Activated CD4-positive, alpha-beta T cell treated with anti-CD3 and anti-CD28 coated beads for 48 hours (primary cell): ENCODE measurements around the gene TTC33.

ENCODE experiments used
- DNase-seq: peaks from one replicate; pipeline ENCODE4 v3.0.0-alpha.2; 2020

The TTC33 gene

DNA sequence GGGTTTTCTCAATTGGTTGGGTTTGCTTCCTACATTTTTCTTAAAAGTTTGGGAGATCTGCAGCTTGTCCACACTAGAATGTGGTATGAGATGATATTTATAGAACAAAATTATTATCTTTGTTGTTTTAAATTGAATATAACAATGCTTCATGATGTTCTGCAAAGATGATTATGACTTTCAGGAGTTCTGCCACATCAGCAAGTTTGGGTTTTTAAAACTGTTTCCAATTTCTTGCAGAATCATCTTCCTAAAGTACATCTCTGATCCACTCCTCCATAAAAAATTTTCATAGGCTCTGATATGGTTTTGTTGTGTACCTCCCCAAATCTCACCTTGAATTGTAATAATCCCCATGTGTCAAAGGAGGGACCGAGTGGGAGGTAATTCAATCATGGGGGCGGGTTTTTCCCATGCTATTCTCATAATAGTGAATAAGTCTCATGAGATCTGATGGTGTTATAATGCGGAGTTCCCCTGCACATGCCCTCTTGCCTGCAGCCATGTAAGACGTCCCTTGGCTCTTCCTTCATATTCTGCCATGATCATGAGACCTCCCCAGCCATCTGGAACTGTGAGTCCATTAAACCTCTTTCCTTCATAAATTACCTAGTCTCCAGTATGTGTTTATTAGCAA is 195.2 kb downstream of the TTC33 start:
- DNase-seq, result no peak

DNA sequence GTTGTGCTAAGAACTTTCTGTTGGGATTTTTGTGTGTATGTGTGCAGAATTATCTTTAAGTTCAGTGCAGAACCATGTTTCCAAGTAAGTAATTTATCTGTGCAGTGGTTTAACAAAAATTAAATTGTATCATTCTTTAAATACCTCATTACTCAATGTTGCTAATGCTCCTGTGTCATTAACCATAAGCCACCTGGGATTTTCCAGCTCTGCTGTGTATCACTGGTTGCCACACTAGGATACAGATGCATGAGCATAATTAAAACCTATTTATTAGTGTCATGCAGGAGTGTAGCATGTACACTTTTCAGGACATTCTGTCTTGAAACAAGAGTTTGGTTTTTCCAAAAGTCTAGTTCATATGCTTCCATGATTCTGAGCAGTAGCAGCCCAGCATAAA is 196.5 kb downstream of the TTC33 start:
- DNase-seq, result no peak

DNA sequence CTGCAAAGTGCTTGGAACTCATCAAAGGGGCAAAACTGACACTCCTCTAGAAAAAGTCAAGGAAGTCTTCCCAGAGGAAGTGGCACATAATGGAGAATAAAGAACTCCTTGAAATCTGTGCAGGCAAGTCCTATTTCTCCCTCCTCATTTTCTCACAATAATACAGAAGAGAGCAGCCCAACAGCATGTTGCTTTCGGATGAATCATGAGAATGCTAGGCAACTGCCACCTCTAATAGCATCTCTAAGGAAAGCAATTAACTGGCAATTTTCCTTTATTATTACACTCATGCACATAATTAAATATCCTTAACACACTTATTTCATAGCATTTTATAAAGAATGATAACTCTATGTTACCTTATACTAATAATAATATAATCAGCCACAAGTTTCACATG is 198.3 kb downstream of the TTC33 start:
- DNase-seq, result no peak

DNA sequence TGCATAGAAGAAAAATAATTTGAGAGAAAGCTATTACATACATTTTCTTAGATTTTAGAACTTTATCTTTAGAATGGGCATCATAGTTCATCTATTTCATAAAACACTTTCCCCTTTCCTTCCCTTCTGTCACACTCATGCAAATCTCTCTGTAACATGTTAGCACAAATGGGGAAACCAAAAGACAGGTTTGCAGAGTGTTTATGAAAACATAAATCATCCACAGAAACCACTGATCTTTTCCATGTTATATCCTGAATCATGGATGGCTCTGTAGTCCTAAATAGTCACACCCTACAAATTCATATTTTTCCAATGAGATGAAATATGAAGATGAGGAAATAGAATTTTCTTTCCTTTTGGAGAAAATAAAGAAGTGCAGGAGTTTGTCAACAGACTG is 198.9 kb downstream of the TTC33 start:
- DNase-seq, result no peak

DNA sequence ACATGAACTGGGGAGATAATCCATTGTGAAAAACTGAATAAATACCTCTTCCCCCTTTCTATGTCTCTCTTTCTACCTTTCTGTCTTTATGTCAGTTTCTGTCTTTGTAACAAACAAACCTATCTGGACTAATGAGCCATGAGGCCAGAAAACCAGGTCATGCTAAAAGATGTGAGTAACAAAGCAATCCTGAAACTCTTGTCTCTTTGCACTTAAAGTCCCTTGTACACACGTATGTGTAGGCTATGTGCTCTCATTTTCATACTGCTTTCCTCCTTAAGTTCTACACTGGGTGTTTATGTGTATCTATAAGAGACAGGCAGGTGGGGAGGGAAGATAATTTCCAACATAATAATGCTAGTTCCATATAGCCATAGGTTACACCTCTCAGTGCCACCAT is 199.9 kb downstream of the TTC33 start:
- DNase-seq, result no peak

DNA sequence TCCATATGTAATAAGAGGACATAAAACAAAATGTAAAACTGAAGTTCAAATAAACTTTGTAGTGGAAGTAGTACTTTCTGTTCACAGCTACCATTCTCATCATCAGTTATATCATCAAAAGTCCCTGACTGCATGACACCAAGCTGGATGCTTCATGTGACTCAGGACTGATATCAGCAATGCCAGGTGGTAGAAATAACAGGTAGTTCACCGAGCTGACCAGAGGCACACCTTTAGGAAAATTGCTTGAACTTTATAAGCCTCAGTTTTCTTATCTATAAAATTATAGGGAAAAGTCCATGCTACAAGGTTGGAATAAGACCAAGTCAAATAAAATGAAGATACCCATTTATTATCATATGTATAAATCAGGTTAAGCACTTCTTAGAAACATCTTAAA is 200.9 kb downstream of the TTC33 start:
- no peak for DNase-seq

DNA sequence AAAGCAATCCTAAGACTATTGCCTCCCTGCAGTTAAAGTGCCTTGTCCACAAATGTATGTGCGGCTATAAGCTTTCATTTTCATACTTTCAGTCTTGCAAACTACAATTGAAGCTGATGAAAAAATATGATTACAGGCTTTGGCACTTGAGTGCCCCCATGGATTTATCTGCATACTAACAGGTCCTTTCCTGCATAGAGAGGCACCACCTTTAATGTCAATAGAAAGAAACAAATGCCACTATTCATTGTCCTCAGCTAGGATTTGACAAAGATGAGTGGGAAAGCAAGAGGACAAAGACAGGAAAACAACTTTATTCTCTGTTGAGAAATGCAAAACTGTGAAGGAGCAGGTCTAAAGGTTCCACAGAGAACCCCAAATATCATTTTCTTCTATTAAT is 201.7 kb downstream of the TTC33 start:
- DNase-seq, result no peak

DNA sequence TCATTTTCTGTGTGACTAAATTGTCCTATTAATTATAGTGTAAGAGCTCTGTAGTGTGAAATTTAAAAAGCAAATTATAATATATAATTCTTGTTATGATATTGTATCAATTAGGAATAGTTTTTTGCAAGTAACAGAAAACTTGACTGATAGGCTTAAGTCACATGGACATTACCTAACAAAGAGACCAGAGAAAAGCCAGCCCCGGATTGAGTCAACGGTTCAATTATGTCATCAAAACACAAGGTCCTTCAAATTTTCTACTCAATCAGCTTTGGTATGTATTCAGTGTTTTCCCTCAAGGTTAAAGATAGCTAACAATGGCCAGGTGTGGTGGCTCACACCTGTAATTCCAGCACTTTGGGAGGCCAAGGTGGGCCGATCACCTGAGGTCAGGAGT is 202.8 kb downstream of the TTC33 start:
- no peak for DNase-seq

DNA sequence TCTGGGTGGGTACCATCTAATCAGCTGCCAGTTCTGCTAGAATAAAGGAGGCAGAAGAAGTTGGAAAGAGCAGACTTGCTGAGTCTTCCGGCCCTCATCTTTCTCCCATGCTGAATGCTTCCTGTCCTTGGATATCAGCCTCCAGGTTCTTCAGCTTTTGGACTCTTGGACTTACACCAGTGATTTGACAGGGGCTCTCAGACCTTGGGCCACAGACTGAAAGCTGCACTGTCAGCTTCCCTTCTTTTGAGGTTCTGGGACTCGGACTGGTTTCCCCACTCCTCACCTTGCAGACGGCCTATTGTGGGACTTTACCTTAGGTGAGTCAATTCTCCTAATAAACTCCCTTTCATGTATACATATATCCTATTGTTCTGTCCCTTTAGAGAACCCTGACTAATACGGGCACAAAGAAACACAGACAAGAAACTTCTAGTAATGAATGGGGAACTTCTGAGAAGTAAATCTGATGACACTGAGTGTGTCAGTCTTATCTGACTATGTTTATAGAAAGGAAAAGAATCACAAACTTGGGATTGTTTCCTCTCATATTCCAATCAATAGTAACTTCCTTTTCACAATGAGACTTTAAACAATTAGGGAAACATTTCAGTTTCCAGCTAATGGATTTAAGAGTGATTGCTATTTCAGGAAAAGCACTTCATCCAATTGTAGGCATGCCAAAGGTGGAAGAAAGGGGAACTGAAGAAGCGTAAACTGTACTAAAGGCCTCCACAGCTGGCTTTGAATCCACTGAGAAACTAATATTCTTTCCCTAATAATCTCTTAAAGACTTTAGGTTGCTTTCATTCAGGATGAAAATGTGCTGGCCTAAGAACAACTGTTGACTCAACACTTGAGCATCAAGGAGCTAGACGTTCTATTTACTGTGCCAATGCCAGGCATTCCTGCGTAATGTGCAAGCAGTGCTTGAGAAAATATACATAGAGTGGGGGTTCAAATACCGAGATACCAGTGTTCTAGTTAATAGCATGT is 204.0 kb downstream of the TTC33 start:
- DNase-seq, result no peak

DNA sequence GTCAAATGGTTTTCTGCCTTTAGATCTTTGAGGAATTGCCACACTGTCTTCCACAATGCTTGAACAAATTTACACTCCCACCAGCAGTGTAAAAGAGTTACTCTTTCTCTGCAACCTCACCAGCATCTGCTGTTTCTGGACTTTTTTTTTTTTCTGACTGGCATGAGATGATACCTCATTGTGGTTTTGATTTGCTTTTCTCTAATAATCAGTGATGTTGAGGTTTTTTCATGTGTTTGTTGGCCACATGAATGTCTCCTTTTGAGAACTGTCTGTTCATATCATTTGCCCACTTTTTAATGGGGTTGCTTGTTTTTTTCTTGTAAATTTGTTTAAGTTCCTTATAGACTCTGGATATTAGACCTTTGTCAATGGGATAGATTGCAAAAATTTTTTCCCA is 205.3 kb downstream of the TTC33 start:
- no peak for DNase-seq

DNA sequence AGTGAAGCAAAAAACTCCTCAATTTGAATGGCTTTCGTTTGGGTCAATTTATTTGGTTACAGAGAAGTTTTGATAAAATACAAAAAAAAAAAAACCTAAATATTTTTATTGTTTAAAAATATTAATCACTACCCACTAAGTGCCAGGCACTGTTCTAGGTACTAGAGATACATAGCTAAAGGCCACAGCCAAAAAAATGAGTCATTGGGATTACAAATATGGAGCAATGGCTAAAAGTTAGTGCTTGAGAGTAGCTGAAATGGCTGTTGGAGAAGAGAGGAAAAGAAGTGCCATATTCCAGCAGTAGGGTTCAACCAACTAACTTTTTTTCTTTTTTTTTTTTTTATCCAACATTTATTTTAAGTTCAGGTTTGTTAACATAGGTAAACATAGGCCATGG is 206.1 kb downstream of the TTC33 start:
- DNase-seq, result no peak

DNA sequence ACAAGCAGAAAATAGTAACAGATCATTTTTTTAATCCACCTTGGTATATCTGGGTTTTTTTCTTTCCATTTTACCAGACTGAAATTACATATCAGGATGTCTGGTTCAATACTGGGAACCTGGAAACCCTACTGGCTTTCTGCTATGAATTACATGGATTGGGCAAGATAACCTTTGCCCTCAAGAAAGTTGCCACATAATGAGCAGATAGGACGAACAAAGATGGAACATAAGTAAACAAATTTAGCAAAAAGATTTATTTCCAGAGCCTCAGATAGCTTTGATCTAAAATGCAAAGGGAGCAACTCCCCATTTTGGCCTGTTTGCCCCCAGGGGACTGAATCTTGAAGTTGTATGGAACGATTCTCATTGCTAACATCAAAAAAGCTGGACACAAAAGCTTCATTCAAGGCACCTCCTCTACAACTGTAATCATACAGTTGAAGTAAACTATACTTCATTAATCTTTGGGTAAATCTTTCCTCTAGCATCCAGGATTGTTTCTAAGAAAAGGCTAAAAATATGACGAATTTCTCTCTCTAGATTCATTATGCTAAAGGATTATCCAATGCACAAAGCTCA is 207.7 kb downstream of the TTC33 start:
- DNase-seq, result no peak

DNA sequence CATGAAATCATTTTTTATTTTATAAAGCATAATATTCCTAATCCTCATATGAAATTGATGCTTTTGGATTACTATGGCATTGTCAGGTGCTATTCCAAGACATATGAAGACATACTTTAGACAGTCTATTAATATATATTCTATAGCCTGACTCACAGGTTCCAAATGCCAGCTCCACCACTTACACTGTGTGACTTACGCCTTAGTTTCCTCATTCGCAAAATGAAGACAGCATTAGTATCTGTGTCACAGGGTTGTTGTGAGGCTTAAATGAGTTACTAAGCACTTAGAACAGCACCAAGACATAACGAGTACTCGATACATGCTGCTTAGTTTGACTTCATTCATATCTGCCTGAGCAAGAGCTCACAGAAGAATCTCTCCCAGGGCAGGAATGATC is 208.2 kb downstream of the TTC33 start:
- no peak for DNase-seq

DNA sequence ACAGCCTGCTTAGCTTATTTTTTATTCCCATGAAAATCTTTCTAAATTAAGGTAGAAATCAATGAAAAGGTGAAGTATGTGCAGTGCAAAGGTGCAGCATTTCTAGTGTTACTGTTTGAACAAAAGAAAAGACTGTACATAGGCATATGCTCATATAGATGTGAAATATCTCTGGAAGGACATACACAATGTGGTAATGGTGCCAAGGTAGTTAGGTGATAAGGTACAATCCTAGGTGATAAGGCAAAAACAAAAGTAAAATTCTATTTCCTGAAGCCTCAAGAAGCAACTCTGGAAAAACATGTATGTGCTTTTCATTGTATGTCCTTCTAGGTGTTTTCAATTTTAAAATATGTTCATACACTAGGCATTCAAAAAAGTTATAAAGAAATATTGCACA is 215.5 kb downstream of the TTC33 start:
- no peak for DNase-seq

DNA sequence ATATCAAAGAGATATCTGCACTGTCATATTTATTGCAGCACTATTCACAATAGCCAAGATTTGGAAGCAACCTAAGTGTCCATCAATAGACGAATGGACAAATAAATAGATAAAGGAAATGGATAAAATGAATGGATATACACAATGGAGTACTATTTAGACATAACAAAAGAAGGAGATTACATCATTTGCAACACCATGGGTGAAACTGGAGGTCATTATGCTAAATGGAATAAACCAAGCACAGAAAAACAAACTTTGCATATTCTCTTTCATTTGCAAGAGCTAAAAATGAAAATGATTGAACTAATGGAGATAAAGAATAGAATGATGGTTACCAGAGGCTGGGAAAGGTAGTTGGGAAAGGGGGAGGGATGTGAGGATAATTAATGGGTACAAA is 231.1 kb downstream of the TTC33 start:
- no peak for DNase-seq

DNA sequence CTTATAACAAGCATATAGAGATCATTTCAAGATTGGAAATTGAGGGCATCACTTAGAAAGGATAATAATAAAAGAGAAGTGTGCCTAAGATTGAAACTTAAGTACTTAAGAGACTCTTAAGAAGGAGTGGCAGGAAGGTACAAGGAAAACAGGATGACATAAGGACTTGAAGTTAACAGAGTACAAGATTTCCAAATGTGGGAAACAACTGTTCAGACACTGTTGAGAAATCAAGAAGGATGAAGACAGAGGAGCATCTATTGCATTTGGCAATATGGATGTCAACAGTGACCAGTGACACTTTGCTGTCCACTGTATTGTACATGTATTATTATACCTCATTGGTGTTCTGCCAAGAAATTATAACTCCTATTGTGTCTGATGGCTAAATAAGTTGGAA is 233.8 kb downstream of the TTC33 start:
- DNase-seq, result no peak

DNA sequence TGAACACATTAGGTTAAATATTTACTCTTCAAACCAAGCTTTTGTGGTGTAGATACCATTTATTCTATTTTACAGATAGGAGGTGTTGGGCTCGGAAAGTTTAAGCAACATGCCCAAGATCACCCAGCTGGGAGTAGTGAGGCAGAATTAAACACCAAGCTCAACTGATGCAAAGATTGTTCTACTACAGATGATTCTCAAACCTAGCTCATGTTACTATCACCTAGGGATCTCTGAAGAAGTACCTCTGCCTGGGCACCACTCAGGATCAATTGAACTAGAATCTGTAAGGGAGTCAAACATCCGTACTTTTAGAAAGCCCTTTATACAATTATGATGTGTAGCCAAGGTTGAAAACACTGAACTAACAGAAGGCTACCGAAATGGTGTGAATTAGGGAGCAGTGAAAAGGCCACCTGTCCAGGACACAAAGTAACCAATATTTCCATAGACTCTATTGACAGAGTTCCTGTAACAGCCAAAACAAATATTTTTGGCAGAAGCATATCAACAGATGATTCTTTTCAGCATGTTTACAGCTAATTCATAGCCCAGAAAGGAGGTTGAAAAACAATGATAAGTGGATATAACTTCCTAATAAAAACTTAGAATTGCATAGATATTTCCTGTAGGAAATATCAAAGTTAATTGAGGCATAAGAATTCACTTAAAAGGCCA is 234.5 kb downstream of the TTC33 start:
- no peak for DNase-seq

DNA sequence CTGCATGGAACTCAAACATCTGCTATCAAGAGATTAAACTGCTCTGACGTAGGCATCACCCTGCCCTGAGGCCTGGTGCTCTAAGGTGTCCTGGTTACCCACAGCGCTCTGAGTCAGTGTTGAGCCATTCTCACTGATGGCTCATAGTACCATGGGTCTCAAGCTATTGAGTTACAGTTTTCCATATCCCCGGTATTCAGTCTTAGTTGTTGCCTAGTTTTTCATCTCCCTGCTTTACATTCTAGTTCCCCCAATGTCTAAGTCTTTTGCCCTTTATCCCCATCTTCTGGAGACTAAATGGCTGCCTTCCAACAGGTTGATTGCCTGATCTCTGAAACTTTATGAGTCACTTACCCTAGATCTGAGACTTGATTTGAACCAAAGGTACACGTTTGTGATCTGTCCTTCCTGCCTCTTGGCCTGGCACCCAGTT is 237.3 kb downstream of the TTC33 start:
- DNase-seq, result peak; percentile 55

DNA sequence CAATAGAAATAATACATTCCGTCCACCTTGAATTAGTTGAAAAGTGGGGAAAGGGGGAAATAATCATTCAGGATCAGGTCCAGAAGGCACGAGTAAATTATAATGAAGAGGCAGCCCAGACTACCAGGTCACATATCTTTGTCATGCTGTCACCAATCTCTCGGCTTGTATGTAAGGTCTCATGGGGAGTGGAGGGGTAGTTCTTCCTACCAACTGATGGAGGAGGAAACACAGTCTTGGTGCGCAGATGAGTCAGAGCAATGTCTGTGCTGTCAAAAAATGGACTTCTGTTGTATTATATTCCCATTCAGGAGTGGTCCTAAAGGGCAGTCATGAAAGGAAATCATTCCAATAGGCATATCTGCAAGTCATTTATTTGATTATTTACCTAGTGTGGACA is 240.3 kb downstream of the TTC33 start:
- no peak for DNase-seq

DNA sequence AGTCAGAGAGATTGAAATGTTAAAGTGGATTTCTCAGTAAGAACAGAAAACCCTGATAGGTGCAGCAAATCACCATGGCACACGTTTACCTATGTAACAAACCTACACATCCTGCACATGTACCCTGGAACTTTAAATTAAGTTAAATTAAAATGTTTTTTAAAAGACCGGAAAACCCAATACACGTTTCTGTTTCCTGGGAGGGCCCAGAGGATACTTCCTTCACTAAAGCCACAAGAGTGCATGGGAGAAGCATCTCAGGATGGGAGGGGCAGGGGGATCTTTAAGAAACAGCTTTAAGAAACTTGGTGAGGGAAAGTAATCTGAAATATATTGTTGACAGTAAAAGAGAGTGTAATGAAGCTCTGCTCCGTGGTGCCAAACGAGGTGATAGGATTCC is 240.8 kb downstream of the TTC33 start:
- DNase-seq, result no peak

DNA sequence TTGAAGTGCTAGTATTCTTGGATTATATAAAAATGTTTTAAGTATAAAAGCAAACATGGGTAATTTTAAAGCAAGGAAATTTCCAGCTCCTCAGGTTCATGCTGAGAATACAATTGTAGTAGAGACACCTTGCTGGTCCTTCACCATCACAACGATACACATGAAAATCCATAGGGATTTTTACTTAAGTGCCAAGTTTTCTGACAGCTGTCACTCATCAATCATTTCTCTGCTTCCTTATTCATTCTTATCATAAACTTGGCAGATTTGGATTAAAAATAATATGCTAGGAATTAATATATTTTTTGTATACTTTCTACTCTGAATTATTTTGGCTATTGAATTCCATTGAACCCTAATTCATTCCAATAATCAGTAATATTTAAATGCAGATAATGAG is 244.0 kb downstream of the TTC33 start:
- DNase-seq, result no peak

DNA sequence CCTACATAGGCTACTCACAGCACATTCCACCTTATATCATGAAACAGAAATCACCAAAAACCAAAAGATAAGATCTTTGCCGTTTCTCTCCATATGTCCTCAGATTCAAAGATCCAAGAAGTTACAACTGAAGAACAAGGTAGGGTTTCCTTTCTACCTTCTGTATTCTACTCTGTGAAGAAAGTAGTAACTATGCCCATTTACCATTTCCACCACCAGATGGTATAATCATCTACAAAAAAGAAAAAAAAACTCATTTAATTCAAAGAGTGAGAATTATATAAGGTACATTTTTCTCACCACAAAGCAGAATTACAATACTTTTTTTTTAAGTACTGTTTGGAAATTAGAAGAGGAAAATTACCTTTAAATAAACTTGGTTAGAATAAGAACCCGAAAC is 248.7 kb downstream of the TTC33 start:
- no peak for DNase-seq

DNA sequence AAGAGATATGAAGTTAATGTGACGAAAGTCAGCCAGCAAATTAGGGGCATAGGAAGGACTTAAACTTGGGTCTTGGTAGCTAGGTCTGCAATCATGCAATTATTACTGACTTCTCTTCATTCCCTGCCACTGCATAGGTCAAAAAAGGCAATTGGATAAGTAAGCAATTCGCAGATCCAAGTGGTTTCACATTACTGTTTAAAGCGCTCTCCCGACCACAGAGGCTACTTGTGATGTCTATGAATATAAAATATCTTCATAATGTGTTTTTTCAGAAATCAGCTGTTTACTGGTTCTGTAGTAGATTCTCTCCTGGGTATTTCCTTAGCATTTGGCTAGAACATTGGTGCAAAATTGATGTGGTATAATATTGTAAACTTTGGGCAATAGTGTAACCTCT is 250.7 kb downstream of the TTC33 start:
- DNase-seq, result no peak

DNA sequence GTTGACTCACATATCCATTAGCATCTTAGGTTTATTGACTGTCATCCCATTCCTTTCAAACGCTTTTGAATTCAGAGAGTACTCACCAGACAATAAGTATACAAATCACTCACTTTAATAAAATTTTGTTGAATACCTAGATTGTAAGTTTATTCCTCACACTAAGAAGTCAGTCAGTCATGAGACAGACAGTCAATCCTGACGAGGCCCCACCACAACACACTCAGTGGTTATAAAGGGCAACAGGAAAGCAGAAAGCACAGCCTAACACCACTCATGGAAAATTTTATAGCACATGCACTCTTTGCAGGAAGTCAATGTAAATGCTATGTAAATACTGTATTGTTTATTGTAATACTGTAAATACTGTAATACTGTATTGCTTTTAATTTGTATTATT is 252.3 kb downstream of the TTC33 start:
- peak; percentile 50 for DNase-seq
